HG03378 (cell line): ENCODE data around the gene MAGEA1.
"Not testable (repeated sequence)": the region's sequence is repeated elsewhere in the genome, so short reads cannot be mapped to it uniquely, and the experiment has no call there.

Experiments used
- ATAC-seq: cut with Tn5 transposase; IDR thresholded peaks from one replicate; pipeline ENCODE4 v1.9.1; 2021; ENCODE audit warnings: mild to moderate bottlenecking, moderate library complexity; ENCODE audit not compliant: unreplicated experiment

MAGEA1 gene

DNA sequence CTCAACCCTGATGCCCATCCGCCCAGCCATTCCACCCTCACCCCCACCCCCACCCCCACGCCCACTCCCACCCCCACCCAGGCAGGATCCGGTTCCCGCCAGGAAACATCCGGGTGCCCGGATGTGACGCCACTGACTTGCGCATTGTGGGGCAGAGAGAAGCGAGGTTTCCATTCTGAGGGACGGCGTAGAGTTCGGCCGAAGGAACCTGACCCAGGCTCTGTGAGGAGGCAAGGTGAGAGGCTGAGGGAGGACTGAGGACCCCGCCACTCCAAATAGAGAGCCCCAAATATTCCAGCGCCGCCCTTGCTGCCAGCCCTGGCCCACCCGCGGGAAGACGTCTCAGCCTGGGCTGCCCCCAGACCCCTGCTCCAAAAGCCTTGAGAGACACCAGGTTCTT is at the start of gene MAGEA1:
Gene MAGEA1 (plus strand): TSS at position 154 of the 400 bp plus-strand sequence. CDS start 3,106 bp downstream, outside the sequence.
- ATAC-seq: no peak

GRCh38 chrX:153132924-153133323 is 46.2 kb upstream of the MAGEA1 start:
- not testable (repeated sequence) for ATAC-seq

- ATAC-seq: not testable (repeated sequence)
These were observed 40.0 kb upstream of the MAGEA1 start for GRCh38 chrX:153139074-153139473.

DNA sequence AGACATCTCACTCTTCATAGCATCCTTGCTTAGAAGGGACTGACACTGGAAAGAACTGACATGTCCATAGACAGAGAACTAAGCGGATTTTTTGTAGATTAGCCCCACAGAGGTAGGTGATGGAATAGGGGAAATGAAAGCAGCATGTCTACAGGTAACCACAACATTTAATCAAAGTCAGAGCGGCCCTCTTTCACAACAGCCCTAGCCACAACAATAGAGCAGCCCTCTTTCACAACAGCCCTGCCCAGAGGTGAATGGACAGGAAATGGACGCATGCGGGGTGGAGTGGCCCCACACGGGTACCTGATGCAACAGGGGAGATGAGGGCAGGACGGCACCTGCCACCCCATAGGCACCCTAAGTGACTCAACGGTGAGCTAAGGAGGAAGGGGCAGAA is 32.8 kb upstream of the MAGEA1 start:
- not testable (repeated sequence) for ATAC-seq

- no peak for ATAC-seq
These were observed 25.6 kb upstream of the MAGEA1 start for GRCh38 chrX:153153516-153153915.

DNA sequence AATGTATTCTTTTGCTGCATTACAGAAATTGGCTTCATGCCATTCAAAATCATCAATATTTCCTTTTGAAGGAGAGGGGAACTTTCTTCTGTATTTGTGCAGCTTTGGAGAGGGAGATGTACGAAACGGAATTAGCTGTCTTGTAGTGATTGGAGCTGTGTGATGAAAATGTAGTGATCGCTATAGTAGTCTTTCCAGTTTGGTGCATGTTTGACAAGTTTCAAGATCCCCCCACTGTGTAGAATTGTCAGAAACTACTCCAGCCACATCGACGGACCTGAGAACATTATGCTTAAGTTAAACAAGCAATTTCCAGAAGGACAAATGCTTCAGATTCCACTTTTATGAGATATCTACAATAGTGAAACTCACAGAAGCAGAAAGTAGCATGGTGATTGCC is 21.6 kb upstream of the MAGEA1 start:
- no peak for ATAC-seq

- ATAC-seq: no peak
These were observed 20.8 kb upstream of the MAGEA1 start for GRCh38 chrX:153158319-153158718.

- no peak for ATAC-seq
These were observed 17.1 kb upstream of the MAGEA1 start for GRCh38 chrX:153161952-153162351.

DNA sequence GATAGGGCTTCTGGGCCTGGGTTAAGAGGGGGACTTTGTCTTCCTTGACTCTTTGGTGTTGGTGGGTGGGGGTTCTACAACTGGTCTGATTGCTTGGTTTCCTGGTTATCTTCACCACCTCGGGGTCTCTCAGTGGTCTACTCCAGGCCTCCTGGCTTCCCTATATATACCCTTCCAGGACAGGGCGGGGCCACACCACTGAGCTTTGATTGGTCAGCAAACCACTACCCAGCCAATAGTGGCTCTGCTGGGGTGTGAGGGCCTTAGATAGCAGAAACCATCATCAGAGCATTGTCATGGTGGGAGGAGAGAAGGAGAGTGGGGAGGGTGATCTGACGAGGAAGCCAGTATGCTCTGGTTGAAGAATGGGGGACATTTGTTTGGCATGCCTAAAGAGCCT is 14.4 kb upstream of the MAGEA1 start:
- ATAC-seq: no peak

DNA sequence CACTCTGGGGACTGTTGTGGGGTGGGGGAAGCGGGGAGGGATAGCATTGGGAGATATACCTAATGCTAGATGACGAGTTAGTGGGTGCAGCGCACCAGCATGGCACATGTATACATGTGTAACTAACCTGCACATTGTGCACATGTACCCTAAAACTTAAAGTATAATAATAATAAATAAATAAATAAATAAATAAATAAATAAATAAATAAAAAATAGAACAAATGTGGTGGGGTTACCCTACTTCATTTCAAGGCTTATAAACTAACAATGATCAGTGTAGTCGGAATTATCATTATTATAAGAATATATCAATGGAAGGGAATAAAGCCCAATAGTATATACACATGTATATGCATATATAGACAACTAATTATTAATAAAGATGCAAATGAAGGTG is 10.7 kb upstream of the MAGEA1 start:
- not testable (repeated sequence) for ATAC-seq

DNA sequence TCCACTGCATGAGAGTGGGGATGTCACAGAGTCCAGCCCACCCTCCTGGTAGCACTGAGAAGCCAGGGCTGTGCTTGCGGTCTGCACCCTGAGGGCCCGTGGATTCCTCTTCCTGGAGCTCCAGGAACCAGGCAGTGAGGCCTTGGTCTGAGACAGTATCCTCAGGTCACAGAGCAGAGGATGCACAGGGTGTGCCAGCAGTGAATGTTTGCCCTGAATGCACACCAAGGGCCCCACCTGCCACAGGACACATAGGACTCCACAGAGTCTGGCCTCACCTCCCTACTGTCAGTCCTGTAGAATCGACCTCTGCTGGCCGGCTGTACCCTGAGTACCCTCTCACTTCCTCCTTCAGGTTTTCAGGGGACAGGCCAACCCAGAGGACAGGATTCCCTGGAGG is 2.7 kb downstream of the MAGEA1 start:
- ATAC-seq: no peak

DNA sequence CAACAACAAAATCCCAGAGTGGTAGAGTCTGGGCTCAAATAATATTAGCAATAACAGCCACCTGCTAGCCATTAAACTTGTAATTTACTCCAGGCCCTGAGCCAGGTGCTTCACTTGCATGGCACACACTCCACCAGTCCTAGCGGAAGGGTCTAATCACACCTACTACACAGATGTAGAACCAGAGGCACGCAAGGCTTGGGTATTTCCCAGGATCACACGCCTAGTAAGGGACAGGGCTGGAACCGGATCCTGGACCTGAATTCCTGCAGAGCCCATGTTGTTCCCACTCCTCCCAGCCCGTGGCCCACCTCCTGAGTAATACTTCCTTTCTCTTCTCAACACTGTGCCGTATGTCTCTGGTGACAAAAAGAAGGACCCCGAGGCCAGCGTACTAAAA is 5.7 kb downstream of the MAGEA1 start:
- ATAC-seq: no peak

GRCh38 chrX:153190381-153190780 is 11.3 kb downstream of the MAGEA1 start:
- no peak for ATAC-seq

GRCh38 chrX:153200462-153200861 is 21.4 kb downstream of the MAGEA1 start:
- ATAC-seq: no peak

- no peak for ATAC-seq
These were observed 27.5 kb downstream of the MAGEA1 start for GRCh38 chrX:153206425-153207046.

DNA sequence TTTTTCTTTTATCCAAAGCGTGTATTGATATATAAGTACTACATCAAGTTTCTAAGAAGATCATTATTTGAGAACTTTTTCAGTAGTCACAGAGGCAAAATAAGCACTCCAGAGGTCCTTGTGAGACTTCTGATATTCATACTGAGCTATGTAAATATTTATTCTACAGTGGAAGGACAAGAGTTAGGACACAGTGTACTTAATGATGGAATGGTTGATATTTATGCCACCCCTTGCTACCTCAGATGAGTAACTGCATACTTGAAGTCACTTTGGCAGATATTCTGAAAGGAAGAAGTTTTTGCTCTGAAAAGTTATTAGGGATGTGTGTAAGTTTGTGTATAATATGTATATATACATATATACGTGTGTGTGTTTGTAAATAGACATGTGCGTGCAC is 30.3 kb downstream of the MAGEA1 start:
- no peak for ATAC-seq

GRCh38 chrX:153214934-153215333 is 35.9 kb downstream of the MAGEA1 start:
- ATAC-seq: peak; percentile 68

DNA sequence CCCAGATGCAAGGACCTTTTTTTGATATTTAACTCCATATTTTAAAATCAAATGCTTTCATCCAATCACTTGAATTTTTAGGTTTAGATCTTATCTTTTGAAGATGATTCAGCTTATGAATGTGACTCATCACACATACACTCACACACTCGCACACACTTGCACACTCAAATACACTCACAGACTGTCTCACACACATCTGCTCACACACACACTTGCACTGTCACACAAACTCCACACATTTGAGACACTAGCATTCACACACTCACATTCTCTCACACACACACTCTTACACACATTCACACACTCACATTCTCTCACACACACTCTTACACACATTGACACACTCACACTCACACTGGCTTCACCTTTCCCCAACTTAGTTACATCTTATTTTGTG is 37.8 kb downstream of the MAGEA1 start:
- no peak for ATAC-seq

GRCh38 chrX:153225438-153226098 is 46.5 kb downstream of the MAGEA1 start:
- no peak for ATAC-seq

DNA sequence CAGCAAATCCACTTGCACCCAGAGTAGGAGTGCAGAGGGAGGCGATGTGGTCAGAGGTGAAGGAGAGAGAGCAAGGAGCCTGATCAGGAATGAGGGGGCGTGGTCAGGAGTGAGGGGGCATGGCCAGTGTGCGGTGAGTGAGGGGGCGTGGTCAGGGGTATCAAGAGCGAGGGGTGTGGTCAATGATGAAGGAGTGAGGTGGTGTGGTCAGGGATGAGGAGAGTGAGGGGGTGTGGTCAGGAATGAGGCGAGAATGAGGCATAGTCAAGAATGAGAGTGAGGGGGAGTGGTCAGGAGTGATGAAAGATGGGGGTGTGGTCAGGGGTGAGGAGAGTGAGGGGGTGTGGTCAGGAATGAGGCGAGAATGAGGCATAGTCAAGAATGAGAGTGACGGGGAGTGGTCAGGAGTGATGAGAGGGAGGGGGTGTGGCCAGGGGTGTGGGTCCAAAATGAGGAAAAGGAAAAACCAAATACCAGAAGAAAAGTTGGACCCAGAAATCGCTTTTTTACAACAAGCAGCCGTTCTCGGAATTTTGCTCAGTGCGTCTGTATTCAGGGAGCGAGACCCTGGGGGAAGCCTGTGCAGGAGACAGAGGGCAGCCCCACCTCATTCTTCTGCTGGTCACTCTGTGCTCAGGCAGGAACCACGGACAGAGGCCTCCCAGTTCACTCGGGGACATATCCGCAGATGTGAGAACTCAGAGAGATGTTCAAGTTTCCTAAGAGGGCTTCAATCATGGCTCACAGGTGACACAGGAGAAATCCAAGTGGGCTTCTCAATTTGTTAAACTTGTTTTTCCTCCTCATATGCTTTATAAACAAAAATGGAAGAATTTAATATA is 47.5 kb downstream of the MAGEA1 start:
- ATAC-seq: no peak
